GM12891 (cell line): ENCODE data around the gene NBAS.

ENCODE experiments used
- POLR2A ChIP-seq: IDR thresholded peaks from 2 replicates; pipeline ENCODE4 v1.6.1; 2011; ENCODE audit warnings: low read depth, low read length, control low read depth
- TAF1 ChIP-seq: IDR thresholded peaks from 2 replicates; pipeline ENCODE4 v1.6.1; 2011; ENCODE audit warnings: low read depth, low read length, control low read depth

DNA sequence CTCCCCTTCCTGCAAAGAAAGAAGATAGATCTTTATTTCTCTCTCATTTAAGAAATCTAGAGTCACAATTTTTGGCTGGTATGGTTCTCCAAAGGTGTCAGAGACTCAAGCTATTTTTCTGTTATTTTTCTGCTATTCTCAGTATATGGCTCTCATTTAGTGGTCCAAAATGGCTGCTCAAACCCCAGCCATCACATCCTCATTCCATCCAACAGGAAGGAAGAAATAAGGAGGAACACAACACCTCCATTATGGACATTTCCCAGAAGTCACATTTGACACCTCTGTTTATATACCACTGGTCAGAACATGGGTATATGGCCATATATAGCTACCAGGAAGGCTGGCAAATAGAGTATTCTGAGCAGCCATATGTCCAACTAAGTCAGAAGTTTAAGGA lies 23.2 kb upstream of the NBAS start:
- no peak for TF ChIP-seq TAF1
- no peak for TF ChIP-seq POLR2A
